Measurements from ENCODE around the gene EREG. TPM values are rescaled to one million over a fixed set of nuclear protein-coding genes. Genes with fewer than 3 reads are reported as not detected.

EREG gene
- polyA plus RNA-seq, 4 donors, result 0.10 to 0.19 TPM; not detected in 2

- DNase-seq (ENCODE audit: low read depth in 4 of 4, low spot score in 3 of 4), result no peak
These were observed 53.2 kb downstream of the EREG start for GRCh38 chr4:74418063-74418670.

- no peak for DNase-seq (ENCODE audit: low read depth in 4 of 4, low spot score in 3 of 4)
These were observed 55.9 kb downstream of the EREG start for GRCh38 chr4:74420863-74421262.

GRCh38 chr4:74423104-74423503 lies 58.2 kb downstream of the EREG start:
- no peak for DNase-seq (ENCODE audit: low read depth in 4 of 4, low spot score in 3 of 4)

GRCh38 chr4:74424111-74424510 lies 59.2 kb downstream of the EREG start:
- no peak for DNase-seq (ENCODE audit: low read depth in 4 of 4, low spot score in 3 of 4)

GRCh38 chr4:74426101-74426500 lies 61.2 kb downstream of the EREG start:
- no peak for DNase-seq (ENCODE audit: low read depth in 4 of 4, low spot score in 3 of 4)

- DNase-seq (ENCODE audit: low read depth in 4 of 4, low spot score in 3 of 4), result no peak
These were observed 63.3 kb downstream of the EREG start for GRCh38 chr4:74428276-74428675.

- no peak for DNase-seq (ENCODE audit: low read depth in 4 of 4, low spot score in 3 of 4)
These were observed 66.3 kb downstream of the EREG start for GRCh38 chr4:74431113-74431826.

- DNase-seq (ENCODE audit: low read depth in 4 of 4, low spot score in 3 of 4), result no peak
These were observed 68.1 kb downstream of the EREG start for GRCh38 chr4:74433043-74433442.

- DNase-seq (ENCODE audit: low read depth in 4 of 4, low spot score in 3 of 4), result no peak
These were observed 68.7 kb downstream of the EREG start for GRCh38 chr4:74433541-74434172.

- DNase-seq (ENCODE audit: low read depth in 4 of 4, low spot score in 3 of 4), result no peak
These were observed 70.4 kb downstream of the EREG start for GRCh38 chr4:74435296-74435695.

- DNase-seq (ENCODE audit: low read depth in 4 of 4, low spot score in 3 of 4), result no peak
These were observed 72.9 kb downstream of the EREG start for GRCh38 chr4:74437866-74438265.

Other genes with a start within 250 kb of the EREG start
- 10 to 100 TPM; 22.6 to 31.0 (median 29.5) TPM for gene MTHFD2L, start 207.0 kb upstream of the EREG start, polyA plus RNA-seq (ENCODE audit: insufficient read length in 4 of 4)
- gene EPGN, start 56.7 kb upstream of the EREG start, polyA plus RNA-seq (ENCODE audit: insufficient read length in 4 of 4), result 1 to 10 TPM; 1.2 to 1.4 (median 1.2) TPM
- under 1 TPM in 2 of 4 donors, not detected in 2; 0.29 to 0.31 TPM for gene AREG, start 80.0 kb downstream of the EREG start, polyA plus RNA-seq (ENCODE audit: insufficient read length in 4 of 4)